H1 (cell line): ENCODE data around the gene DNAAF3. TPM values are rescaled to one million over a fixed set of nuclear protein-coding genes. Genes with fewer than 3 reads are reported as not detected.

ENCODE experiments used
- GABPA ChIP-seq: IDR thresholded peaks from 2 replicates; pipeline ENCODE4 v1.6.1; 2011; ENCODE audit warnings: mild to moderate bottlenecking, low read length, moderate library complexity, borderline replicate concordance; ENCODE audit not compliant: insufficient read depth
- polyA plus RNA-seq, 7 experiments: library from polyadenylated mRNA; depleted of rRNA in 3 of 7; stranded (reverse) in 5 of 7; unstranded in 2 of 7; fragments of >200 nt in 5 of 7; fragments of 200-250 nt in 2 of 7; gene quantifications; 1 replicate in 5 of 7; 2 replicates in 1 of 7; 4 replicates in 1 of 7; pipeline versions ENCODE4 v1.2.1 to v1.2.3, GENCODE V29; 2011 to 2013; ENCODE audit warnings: missing spikeins in 2 of 7, mixed read lengths in 2 of 7
- total RNA-seq: library from RNA; stranded (reverse); fragmentation: NEBNext Ultra II Directional; extraction: Animal tissue kit (Norgen Biotek cat#: 25700); gene quantifications from 2 replicates; pipeline ENCODE4 v1.2.1, GENCODE V29; 2021
- TF ChIP-seq, protein P1 (sequence below): IDR thresholded peaks from 2 replicates; pipeline ENCODE4 v1.6.1; 2011; ENCODE audit warnings: low read depth, mild to moderate bottlenecking, low read length; ENCODE audit not compliant: insufficient read depth

The DNAAF3 gene
- total and polyA plus RNA-seq, 2 of the 8 experiments (the other 6 are each of a cell fraction or from before 2014, with no cell fraction given), result 5.4 to 8.0 TPM

DNA sequence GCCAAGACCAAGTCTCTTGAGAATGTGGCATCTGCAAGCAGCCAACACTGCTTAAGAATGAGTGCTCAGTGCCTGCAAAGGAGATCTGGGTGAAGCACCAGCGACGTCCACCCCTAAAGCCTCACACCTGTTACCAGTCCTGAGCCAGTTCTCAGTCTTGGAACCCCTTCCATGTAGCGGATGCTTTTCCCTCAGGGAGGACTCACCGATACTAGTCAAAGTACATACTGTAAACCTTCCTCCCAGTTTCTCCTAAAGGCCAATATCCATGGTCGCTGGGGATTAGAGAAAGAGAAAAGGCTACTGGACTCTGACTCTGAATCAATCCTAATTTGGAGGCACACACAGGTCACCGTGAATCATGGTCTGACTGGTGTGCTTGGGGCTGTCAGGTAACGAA lies 47.1 kb upstream of the DNAAF3 start (continued):
- TF ChIP-seq, protein P1, sequence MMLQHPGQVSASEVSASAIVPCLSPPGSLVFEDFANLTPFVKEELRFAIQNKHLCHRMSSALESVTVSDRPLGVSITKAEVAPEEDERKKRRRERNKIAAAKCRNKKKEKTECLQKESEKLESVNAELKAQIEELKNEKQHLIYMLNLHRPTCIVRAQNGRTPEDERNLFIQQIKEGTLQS, result no peak
- no peak for TF ChIP-seq GABPA
- TF ChIP-seq, all 59 proteins: peak for 0
